Measurements from ENCODE around the gene NCOA3.

NCOA3 gene

GRCh38 chr20:47655635-47656034 lies 153.9 kb downstream of the NCOA3 start:
- Histone ChIP-seq H3K4me1 (ENCODE audit: control insufficient read depth, insufficient read depth, low read length) (no peaks in the 10 kb centered on the region), H3K27me3 (ENCODE audit: control insufficient read depth, insufficient read depth, low read length) (no peaks in the 10 kb centered on the region), H3K36me3 (ENCODE audit: insufficient read depth, low read length) (peaks cover 44% of the 10 kb centered on the region), H3K9me3 (replicated peaks; ENCODE audit: low read length) (no peaks in the 10 kb centered on the region), H3K4me2 (ENCODE audit: low read length) (no peak overlapping the region), H3K9ac (ENCODE audit: low read depth, low read length) (no peak overlapping the region), H3K4me3 (ENCODE audit: low read length) (no peak overlapping the region)

DNA sequence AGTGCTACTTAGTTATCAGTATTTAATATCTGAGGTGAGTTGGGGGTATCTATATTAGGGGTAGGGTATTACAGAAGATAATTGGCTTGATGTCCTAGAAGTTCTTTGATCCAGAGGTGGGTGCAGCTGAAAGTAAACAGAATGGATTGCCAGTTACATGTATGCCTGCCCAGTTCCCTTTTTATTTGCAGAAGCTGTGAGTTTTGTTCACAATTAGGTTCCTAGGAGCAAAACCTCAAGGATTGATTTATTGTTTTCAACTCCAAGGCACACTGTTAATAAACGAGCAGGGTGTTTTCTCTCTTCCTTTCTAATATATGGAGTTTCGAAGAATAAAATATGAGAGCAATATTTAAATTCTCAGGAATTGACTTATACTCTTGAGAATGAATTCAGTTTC lies 154.6 kb downstream of the NCOA3 start:
- no peak overlapping the region for H3K4me3 ChIP-seq (ENCODE audit: low read length)
- no peak overlapping the region for H3K4me2 ChIP-seq (ENCODE audit: low read length)
- H3K27me3 ChIP-seq (ENCODE audit: control insufficient read depth, insufficient read depth, low read length), result no peaks in the 10 kb centered on the region
- no peaks in the 10 kb centered on the region for H3K4me1 ChIP-seq (ENCODE audit: control insufficient read depth, insufficient read depth, low read length)
- H3K9ac ChIP-seq (ENCODE audit: low read depth, low read length), result no peak overlapping the region
- H3K9me3 ChIP-seq (replicated peaks; ENCODE audit: low read length), result no peaks in the 10 kb centered on the region
- H3K36me3 ChIP-seq (ENCODE audit: insufficient read depth, low read length), result peaks cover 39% of the 10 kb centered on the region

GRCh38 chr20:47659904-47660601 lies 158.4 kb downstream of the NCOA3 start:
- Histone ChIP-seq H3K9ac (ENCODE audit: low read depth, low read length) (no peak overlapping the region), H3K4me1 (ENCODE audit: control insufficient read depth, insufficient read depth, low read length) (peaks cover 6% of the 10 kb centered on the region), H3K9me3 (replicated peaks; ENCODE audit: low read length) (no peaks in the 10 kb centered on the region), H3K4me2 (ENCODE audit: low read length) (no peak overlapping the region), H3K36me3 (ENCODE audit: insufficient read depth, low read length) (peaks cover 20% of the 10 kb centered on the region), H3K4me3 (ENCODE audit: low read length) (no peak overlapping the region), H3K27me3 (ENCODE audit: control insufficient read depth, insufficient read depth, low read length) (no peaks in the 10 kb centered on the region)

DNA sequence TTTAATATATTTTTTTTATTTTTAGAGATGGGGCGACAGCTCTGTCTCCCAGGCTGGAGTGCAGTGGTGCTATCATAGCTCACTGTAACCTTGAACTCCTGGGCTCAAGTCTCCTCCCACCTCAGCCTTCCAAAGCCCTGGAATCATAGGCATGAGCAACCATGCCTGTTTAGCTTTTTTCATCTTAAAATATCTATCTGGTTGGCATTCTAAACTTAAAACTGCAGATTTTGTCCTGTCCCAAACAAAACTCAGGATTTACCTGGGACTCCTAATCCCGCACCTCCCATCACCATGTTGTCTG lies 158.9 kb downstream of the NCOA3 start:
- Histone ChIP-seq H3K9me3 (replicated peaks; ENCODE audit: low read length) (no peaks in the 10 kb centered on the region), H3K4me2 (ENCODE audit: low read length) (no peak overlapping the region), H3K9ac (ENCODE audit: low read depth, low read length) (no peak overlapping the region), H3K36me3 (ENCODE audit: insufficient read depth, low read length) (peaks cover 16% of the 10 kb centered on the region), H3K4me3 (ENCODE audit: low read length) (no peak overlapping the region), H3K27me3 (ENCODE audit: control insufficient read depth, insufficient read depth, low read length) (no peaks in the 10 kb centered on the region), H3K4me1 (ENCODE audit: control insufficient read depth, insufficient read depth, low read length) (peaks cover 6% of the 10 kb centered on the region)

GRCh38 chr20:47660983-47661700 lies 159.5 kb downstream of the NCOA3 start:
- no peak overlapping the region for H3K9ac ChIP-seq (ENCODE audit: low read depth, low read length)
- no peaks in the 10 kb centered on the region for H3K27me3 ChIP-seq (ENCODE audit: control insufficient read depth, insufficient read depth, low read length)
- peaks cover 6% of the 10 kb centered on the region for H3K4me1 ChIP-seq (ENCODE audit: control insufficient read depth, insufficient read depth, low read length)
- H3K4me3 ChIP-seq (ENCODE audit: low read length), result no peak overlapping the region
- H3K4me2 ChIP-seq (ENCODE audit: low read length), result no peak overlapping the region
- no peaks in the 10 kb centered on the region for H3K9me3 ChIP-seq (replicated peaks; ENCODE audit: low read length)
- H3K36me3 ChIP-seq (ENCODE audit: insufficient read depth, low read length), result peaks cover 15% of the 10 kb centered on the region

DNA sequence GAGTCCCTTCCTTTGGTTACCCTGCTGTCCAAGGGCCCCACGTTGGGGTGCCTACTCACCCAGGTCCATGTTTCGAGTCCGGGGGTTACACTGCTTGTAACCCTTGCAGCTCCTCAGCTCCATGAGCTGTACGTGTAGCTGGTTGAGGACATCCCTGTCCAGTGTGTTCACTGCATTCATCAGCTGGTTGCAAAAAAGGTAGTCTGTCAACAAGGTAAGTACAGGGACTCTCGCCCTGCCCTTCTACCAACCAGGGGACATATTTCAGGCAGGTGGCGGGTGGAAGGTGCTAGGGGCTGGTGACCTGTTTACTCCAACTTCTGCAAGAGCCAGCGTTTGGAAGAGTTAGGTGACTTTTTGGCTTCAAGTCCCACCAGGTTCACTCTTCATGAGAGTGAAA lies 160.0 kb downstream of the NCOA3 start:
- Histone ChIP-seq H3K4me1 (ENCODE audit: control insufficient read depth, insufficient read depth, low read length) (peaks cover 6% of the 10 kb centered on the region), H3K27me3 (ENCODE audit: control insufficient read depth, insufficient read depth, low read length) (no peaks in the 10 kb centered on the region), H3K4me3 (ENCODE audit: low read length) (no peak overlapping the region), H3K4me2 (ENCODE audit: low read length) (no peak overlapping the region), H3K9me3 (replicated peaks; ENCODE audit: low read length) (no peaks in the 10 kb centered on the region), H3K36me3 (ENCODE audit: insufficient read depth, low read length) (peaks cover 13% of the 10 kb centered on the region), H3K9ac (ENCODE audit: low read depth, low read length) (no peak overlapping the region)

GRCh38 chr20:47662483-47663353 lies 161.0 kb downstream of the NCOA3 start:
- Histone ChIP-seq H3K9ac (ENCODE audit: low read depth, low read length) (no peak overlapping the region), H3K4me2 (ENCODE audit: low read length) (no peak overlapping the region), H3K36me3 (ENCODE audit: insufficient read depth, low read length) (peaks cover 13% of the 10 kb centered on the region), H3K9me3 (replicated peaks; ENCODE audit: low read length) (no peaks in the 10 kb centered on the region), H3K27me3 (ENCODE audit: control insufficient read depth, insufficient read depth, low read length) (no peaks in the 10 kb centered on the region), H3K4me3 (ENCODE audit: low read length) (no peak overlapping the region), H3K4me1 (ENCODE audit: control insufficient read depth, insufficient read depth, low read length) (peaks cover 6% of the 10 kb centered on the region)

DNA sequence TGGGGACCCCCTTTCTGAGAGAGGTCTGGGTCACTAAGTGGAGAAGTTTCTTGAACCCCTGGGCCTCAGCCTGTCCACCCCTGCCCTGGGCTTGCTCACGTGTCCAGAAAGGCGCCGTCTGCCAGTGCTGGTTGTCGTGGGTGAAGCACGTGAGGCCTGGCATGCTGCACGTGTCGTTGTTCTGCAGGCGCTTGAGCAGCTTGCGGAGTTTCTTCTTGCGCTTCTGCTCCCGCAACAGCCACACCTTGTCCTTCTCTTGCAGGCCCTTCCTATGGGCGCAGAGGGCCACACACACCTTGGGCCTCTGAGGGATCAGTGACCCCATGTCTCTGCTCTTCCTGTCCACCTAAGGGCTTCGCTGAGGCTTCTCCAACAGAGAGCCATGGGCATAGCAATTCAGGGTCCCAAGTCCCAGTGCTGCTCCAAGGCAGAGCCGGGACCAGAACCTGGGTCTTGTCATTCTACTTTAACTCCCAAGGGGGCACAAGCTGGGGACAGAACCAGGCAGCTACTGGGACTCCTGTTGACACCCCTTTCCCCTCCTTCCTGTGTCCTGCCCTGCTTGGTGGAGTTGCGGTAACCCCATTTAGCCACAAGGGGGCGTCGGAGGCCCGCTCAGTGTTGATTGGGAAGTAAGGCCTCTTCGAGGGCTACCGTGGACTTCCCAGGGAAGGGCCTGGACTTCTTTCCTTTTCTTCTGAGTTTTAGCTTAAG lies 161.8 kb downstream of the NCOA3 start:
- Histone ChIP-seq H3K9me3 (replicated peaks; ENCODE audit: low read length) (no peaks in the 10 kb centered on the region), H3K4me2 (ENCODE audit: low read length) (no peak overlapping the region), H3K4me1 (ENCODE audit: control insufficient read depth, insufficient read depth, low read length) (peaks cover 6% of the 10 kb centered on the region), H3K4me3 (ENCODE audit: low read length) (no peak overlapping the region), H3K27me3 (ENCODE audit: control insufficient read depth, insufficient read depth, low read length) (no peaks in the 10 kb centered on the region), H3K36me3 (ENCODE audit: insufficient read depth, low read length) (peaks cover 13% of the 10 kb centered on the region), H3K9ac (ENCODE audit: low read depth, low read length) (no peak overlapping the region)

- H3K36me3 ChIP-seq (ENCODE audit: insufficient read depth, low read length), result peaks cover 13% of the 10 kb centered on the region
These were observed 162.4 kb downstream of the NCOA3 start for GRCh38 chr20:47664068-47664437.

DNA sequence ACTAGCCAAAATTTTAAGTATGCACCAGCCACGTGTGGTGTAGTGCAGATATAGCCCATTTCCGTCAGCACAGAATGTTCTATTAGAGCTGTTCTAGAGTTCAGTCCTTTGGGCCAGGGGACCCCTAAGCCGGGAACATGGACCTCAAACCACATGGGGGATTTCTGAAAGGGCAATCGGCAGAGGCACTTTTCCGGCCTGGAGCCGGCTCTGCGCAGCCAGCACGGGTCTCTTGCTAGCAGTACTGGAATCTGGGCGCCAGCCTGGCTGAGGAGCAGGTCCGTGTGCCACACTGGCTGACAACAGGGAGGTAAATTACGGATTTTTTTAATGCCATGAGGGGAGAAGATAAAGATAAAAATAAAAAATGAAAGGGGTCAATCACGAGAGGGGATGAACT lies 163.1 kb downstream of the NCOA3 start:
- peaks cover 6% of the 10 kb centered on the region for H3K4me1 ChIP-seq (ENCODE audit: control insufficient read depth, insufficient read depth, low read length)
- no peaks in the 10 kb centered on the region for H3K27me3 ChIP-seq (ENCODE audit: control insufficient read depth, insufficient read depth, low read length)
- no peak overlapping the region for H3K4me2 ChIP-seq (ENCODE audit: low read length)
- H3K36me3 ChIP-seq (ENCODE audit: insufficient read depth, low read length), result peaks cover 13% of the 10 kb centered on the region
- H3K4me3 ChIP-seq (ENCODE audit: low read length), result no peak overlapping the region
- no peaks in the 10 kb centered on the region for H3K9me3 ChIP-seq (replicated peaks; ENCODE audit: low read length)
- no peak overlapping the region for H3K9ac ChIP-seq (ENCODE audit: low read depth, low read length)

More at GRCh38 chr20:47664068-47664437, 162.4 kb downstream of the NCOA3 start:
- peaks cover 6% of the 10 kb centered on the region for H3K4me1 ChIP-seq (ENCODE audit: control insufficient read depth, insufficient read depth, low read length)
- H3K9ac ChIP-seq (ENCODE audit: low read depth, low read length), result no peak overlapping the region
- no peak overlapping the region for H3K4me2 ChIP-seq (ENCODE audit: low read length)
- no peaks in the 10 kb centered on the region for H3K9me3 ChIP-seq (replicated peaks; ENCODE audit: low read length)
- no peaks in the 10 kb centered on the region for H3K27me3 ChIP-seq (ENCODE audit: control insufficient read depth, insufficient read depth, low read length)
- H3K4me3 ChIP-seq (ENCODE audit: low read length), result no peak overlapping the region
